ENCODE results near the gene PBLD.

- TF ChIP-seq CTCF (IDR thresholded peaks at IDR 0.05) (no peak), EP300 (IDR thresholded peaks at IDR 0.05) (no peak), POLR2A (IDR thresholded peaks at IDR 0.05) (no peak)
These were observed 4.1 kb upstream of the PBLD start for GRCh38 chr10:68336754-68337351.

Measured in gastroesophageal sphincter (tissue), 3 donors.